Activated CD4-positive, alpha-beta memory T cell treated with anti-CD3 and anti-CD28 coated beads, Interleukin-2, amount 10 ng/mL, durations not matched to agents 7 days and 5 days (primary cell): ENCODE measurements around the gene SSTR5. TPM values are rescaled to one million over a fixed set of nuclear protein-coding genes. Genes with fewer than 3 reads are reported as not detected.

Experiments used
- CTCF ChIA-PET: fragments of 350-600 bp; sonication (Branson Sonifier 250); formaldehyde crosslinking; loops from one replicate; lab custom pipeline; 2021; ENCODE audit warnings: antibody characterized with exemption, inconsistent platforms; lab: Charles Lee
- POLR2A ChIA-PET: fragments of 350-600 bp; sonication (Branson Sonifier 250); formaldehyde crosslinking; loops from one replicate; lab custom pipeline; 2021; ENCODE audit warnings: antibody characterized with exemption; lab: Charles Lee
- DNase-seq: peaks from one replicate; pipeline ENCODE4 v3.0.0-alpha.2; 2020
- H3K27ac Mint-ChIP-seq: one replicate; pipeline ENCODE4 v1.8.0; 2021; ENCODE audit warnings: mild to moderate bottlenecking, mixed read lengths
- H3K27me3 Mint-ChIP-seq: one replicate; pipeline ENCODE4 v1.8.0; 2021; ENCODE audit warnings: mixed read lengths
- H3K36me3 Mint-ChIP-seq: one replicate; pipeline ENCODE4 v1.8.0; 2021; ENCODE audit warnings: low read depth, mixed read lengths
- H3K4me1 Mint-ChIP-seq: one replicate; pipeline ENCODE4 v1.8.0; 2021; ENCODE audit warnings: mixed read lengths
- H3K4me3 Mint-ChIP-seq: one replicate; pipeline ENCODE4 v1.8.0; 2021; ENCODE audit warnings: mild to moderate bottlenecking, mixed read lengths
- H3K9me3 Mint-ChIP-seq: one replicate; pipeline ENCODE4 v1.8.0; 2021; ENCODE audit warnings: mixed read lengths
- total RNA-seq, 2 experiments: library from RNA; stranded (reverse); gene quantifications; one replicate each; pipeline ENCODE4 v1.2.3, GENCODE V29; 2021

The SSTR5 gene
- total RNA-seq, 2 experiments from 2014 or later: not detected

GRCh38 chr16:1127971-1128715 lies 55.6 kb downstream of the SSTR5 start:
- Mint-ChIP-seq H3K27ac (no peak overlapping the region), H3K4me1 (no peaks in the 10 kb centered on the region), H3K9me3 (no peaks in the 10 kb centered on the region), H3K36me3 (no peaks in the 10 kb centered on the region), H3K4me3 (no peak overlapping the region), H3K27me3 (no peaks in the 10 kb centered on the region)
- ChIA-PET CTCF (no interaction called here), POLR2A (no interaction called here)
- DNase-seq: no peak

GRCh38 chr16:1129106-1129960 lies 56.8 kb downstream of the SSTR5 start:
- Mint-ChIP-seq H3K4me1 (no peaks in the 10 kb centered on the region), H3K4me3 (no peak overlapping the region), H3K27ac (no peak overlapping the region), H3K27me3 (no peaks in the 10 kb centered on the region), H3K36me3 (no peaks in the 10 kb centered on the region), H3K9me3 (no peaks in the 10 kb centered on the region)
- CTCF ChIA-PET: no interaction called here
- DNase-seq: no peak
- POLR2A ChIA-PET: no interaction called here

GRCh38 chr16:1130382-1130781 lies 57.8 kb downstream of the SSTR5 start:
- no peak for DNase-seq
- CTCF ChIA-PET: no interaction called here

More at GRCh38 chr16:1130382-1130781, 57.8 kb downstream of the SSTR5 start:
- POLR2A ChIA-PET: no interaction called here
- Mint-ChIP-seq H3K27ac (no peak overlapping the region), H3K36me3 (no peaks in the 10 kb centered on the region), H3K4me3 (no peak overlapping the region), H3K9me3 (no peaks in the 10 kb centered on the region), H3K4me1 (no peaks in the 10 kb centered on the region), H3K27me3 (no peaks in the 10 kb centered on the region)

Other genes starting within 250 kb of the SSTR5 start
- 10 to 100 TPM; 21.3 to 22.6 TPM for gene LMF1, start 101.8 kb upstream of the SSTR5 start, total RNA-seq
- under 1 TPM; 0.10 to 0.13 TPM for gene SOX8, start 91.0 kb upstream of the SSTR5 start, total RNA-seq
- gene C1QTNF8, start 23.5 kb downstream of the SSTR5 start, total RNA-seq: not detected
- under 1 TPM; 0.58 to 0.83 TPM for gene CACNA1H, start 80.4 kb downstream of the SSTR5 start, total RNA-seq
- not detected for gene TPSG1, start 152.5 kb downstream of the SSTR5 start, total RNA-seq
- gene TPSB2, start 157.4 kb downstream of the SSTR5 start, total RNA-seq: not detected
- not detected for gene TPSAB1, start 168.0 kb downstream of the SSTR5 start, total RNA-seq
- not detected for gene TPSD1, start 183.3 kb downstream of the SSTR5 start, total RNA-seq
- gene UBE2I, start 236.9 kb downstream of the SSTR5 start, total RNA-seq: 100 to 1,000 TPM; 198 to 199 TPM